KOPT-K1 (cell line): ENCODE measurements around the gene SP110.
"Not testable (repeated sequence)": the region's sequence is repeated elsewhere in the genome, so short reads cannot be mapped to it uniquely, and the experiment has no call there.

ENCODE experiments used
- H3K27ac ChIP-seq: fragments of 200-600 bp; sonication (generic); 2 replicates; pipeline ENCODE4 v1.5.1; 2016; ENCODE audit warnings: antibody characterized with exemption, mild to moderate bottlenecking, low read depth, low read length; ENCODE audit not compliant: poor library complexity, severe bottlenecking
- H3K36me3 ChIP-seq: fragments of 200-600 bp; sonication (generic); 2 replicates; pipeline ENCODE4 v1.5.1; 2017; ENCODE audit warnings: antibody characterized with exemption, mild to moderate bottlenecking, low read length, moderate library complexity; ENCODE audit not compliant: insufficient read depth
- H3K9me3 ChIP-seq: fragments of 200-600 bp; sonication (generic); 2 replicates; pipeline ENCODE4 v1.5.1; 2017; ENCODE audit warnings: antibody characterized with exemption, low read length, mild to moderate bottlenecking; ENCODE audit not compliant: insufficient read depth, poor library complexity, severe bottlenecking

The SP110 gene

DNA sequence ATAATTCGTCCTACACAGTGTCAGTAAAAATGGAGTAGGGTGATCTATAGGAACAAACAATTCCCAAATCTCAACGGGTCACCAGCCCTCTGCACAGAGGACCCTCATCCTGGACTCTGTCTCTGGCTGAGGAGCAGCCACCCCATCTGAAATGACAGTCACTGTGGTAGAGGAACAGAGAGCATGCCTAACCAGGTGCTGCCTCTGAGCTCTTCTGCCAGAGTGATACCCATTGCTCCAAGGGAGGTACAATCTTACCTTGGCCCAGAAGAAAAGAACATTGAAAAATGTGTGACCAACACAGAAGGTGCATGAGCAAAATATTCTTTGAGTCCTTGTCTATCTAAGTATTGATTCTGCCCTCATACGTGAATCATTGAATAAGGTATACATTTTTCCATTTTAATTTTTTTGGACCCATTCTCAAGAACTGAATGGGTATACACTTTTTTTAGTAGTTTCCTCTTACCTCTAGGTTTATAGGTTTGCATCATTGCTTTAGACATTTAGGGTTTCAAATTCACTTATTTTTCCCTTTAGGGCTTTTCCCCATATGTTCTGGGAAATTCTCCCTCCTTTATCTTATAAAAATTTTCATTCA lies 14.4 kb upstream of the SP110 start:
- Histone ChIP-seq H3K9me3 (peaks cover 17% of the 10 kb centered on the region), H3K27ac (no peak overlapping the region)

DNA sequence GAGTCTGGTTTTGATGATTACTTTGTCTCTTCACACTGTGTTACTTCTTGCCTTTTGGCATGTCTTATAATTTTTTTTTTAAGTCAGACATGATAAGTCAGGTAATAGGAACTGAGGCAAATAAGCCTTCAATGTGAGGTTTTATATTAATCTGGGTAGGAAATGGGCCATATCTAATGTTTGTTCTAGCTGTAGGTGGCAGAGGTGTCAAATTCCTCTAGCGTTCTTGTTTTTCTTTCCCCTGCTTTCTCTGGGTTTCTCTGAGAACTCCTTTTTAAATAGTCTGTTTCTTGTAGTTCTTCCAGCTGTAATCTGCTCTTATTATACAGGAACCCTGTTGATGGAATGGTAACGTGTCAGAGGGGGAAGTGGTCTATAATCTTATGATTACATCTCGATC lies 11.5 kb upstream of the SP110 start:
- no peak overlapping the region for H3K27ac ChIP-seq
- peaks cover 17% of the 10 kb centered on the region for H3K9me3 ChIP-seq
- H3K36me3 ChIP-seq, result no peaks in the 10 kb centered on the region

More for the DNA sequence above, 14.4 kb upstream of the SP110 start:
- H3K36me3 ChIP-seq, result peaks cover 9% of the 10 kb centered on the region

DNA sequence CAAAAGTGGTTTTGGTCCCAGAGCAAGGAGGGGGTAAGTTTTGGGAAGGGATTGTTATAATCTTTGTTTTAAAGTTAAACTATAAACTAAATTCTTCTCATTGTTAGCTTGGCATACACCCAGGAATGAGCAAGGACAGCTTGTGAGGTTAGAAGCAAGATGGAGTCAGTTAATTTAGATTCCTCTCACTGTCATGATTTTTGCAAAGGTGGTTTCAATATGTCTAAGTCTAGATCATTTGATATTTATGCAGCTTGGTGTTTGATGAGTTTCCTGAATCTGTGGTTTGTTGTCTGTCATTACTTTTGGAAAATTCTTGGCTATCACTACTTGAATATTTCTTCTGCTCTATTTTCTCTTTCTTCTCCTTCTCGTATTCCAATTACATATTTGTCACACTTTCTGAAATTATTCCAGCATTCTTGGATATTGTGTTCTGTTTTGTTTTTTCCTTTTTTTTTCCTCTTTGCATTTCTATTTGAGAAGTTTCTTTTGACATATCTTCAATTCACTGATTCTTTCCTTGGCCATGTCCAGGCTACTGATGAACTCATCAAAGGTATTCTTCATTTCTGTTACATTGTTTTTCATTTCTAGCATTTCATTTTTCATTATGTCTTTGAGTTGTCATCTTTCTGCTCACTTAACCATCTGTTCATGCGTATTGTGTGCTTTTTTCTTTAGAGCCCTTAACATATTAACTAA lies 10.9 kb upstream of the SP110 start:
- H3K27ac ChIP-seq, result no peak overlapping the region
- no peaks in the 10 kb centered on the region for H3K36me3 ChIP-seq
- H3K9me3 ChIP-seq, result peaks cover 17% of the 10 kb centered on the region

DNA sequence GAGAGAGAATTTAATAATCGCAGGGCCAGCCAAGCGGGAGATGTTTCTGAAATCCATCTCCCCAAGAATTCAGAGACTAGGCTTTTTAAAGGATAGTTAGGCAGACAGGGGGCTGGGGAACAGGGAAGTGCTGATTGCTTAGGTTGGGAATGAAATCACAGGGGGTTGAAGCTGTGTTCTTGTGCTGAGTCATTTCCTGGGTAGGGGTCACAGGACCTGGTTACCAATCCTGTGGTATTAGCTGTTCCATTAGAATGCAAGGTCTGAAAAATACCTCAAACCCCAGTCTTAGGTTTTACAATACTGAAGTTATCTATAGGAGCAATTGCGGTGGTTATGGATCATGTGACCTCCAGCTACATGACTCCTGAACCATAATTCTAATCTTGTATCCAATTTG lies 10.3 kb upstream of the SP110 start:
- Histone ChIP-seq H3K9me3 (peaks cover 17% of the 10 kb centered on the region), H3K36me3 (no peaks in the 10 kb centered on the region), H3K27ac (no peak overlapping the region)

DNA sequence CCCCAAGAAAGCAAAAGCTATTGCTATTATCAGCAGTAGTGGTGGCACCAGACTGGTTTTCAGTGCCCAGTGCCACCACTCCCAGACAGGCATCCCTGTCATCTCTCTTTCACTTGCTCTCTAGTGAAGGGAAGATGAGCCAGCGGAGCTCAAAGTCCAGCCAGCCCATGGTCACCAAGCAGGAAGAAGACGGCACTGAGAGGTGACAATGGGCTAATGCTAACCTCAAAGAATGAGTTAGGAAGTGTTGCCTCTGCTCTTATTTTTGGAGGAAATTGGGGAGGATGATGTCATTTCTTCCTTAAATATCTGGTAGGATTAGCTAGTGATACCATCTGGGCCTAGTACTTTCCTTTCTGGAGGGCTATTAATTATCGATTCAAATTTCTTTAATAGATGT lies 7.4 kb upstream of the SP110 start:
- Histone ChIP-seq H3K36me3 (no peaks in the 10 kb centered on the region), H3K9me3 (peaks cover 17% of the 10 kb centered on the region), H3K27ac (no peak overlapping the region)

DNA sequence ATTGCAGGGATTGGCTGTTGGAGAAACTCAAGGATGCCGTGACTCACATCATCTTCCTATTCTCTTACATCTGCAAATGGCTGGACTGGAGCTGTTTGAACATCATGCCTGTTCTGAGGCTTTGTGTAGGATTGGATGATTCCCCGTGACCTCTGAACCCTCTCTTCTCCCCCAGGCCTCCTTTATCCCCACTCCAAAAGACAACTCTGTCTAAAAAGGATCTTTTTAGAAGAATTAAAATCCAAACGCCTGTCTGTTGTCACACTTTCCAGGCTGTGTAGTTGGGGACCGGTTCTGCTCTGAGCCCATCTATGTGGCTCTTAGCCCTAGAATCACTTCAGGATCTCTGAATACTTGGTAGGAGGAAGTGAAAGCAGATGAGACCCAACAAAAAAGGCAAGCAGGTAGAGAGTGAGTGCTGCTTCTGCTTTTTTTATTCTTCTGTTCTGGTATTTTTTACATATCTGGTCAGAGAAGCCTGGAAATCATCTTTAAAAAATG lies 6.3 kb upstream of the SP110 start:
- Histone ChIP-seq H3K27ac (peak overlapping the region; percentile 57), H3K9me3 (peaks cover 15% of the 10 kb centered on the region), H3K36me3 (no peaks in the 10 kb centered on the region)

DNA sequence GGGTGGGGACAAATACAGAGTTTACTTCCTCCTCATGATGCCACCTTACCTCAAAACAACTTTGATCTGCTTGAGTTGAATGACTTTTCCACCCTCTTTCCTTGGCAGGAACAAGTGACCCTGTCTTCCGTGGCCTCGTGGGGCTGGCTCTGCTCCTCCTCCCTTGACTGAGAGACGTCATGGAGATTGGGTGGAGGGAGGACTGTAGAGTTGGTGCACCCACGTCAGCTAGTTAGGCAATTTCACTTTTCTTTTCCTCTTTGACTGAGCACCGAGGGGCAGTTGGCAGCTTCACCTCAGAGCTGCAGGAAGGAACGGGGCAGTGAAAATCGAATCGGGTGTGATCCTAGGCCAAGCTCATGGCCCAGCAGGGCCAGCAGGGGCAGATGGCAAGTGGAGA lies 5.7 kb upstream of the SP110 start, which contains the start of gene SP140:
Gene SP140 (plus strand): TSS at position 251 of the 400 bp plus-strand sequence. CDS start 109 bp downstream, at position 360.
- H3K9me3 ChIP-seq, result peaks cover 8% of the 10 kb centered on the region
- peak within 1 kb of the TSS; percentile 57 for H3K27ac ChIP-seq
- no peaks in the 10 kb centered on the region for H3K36me3 ChIP-seq

DNA sequence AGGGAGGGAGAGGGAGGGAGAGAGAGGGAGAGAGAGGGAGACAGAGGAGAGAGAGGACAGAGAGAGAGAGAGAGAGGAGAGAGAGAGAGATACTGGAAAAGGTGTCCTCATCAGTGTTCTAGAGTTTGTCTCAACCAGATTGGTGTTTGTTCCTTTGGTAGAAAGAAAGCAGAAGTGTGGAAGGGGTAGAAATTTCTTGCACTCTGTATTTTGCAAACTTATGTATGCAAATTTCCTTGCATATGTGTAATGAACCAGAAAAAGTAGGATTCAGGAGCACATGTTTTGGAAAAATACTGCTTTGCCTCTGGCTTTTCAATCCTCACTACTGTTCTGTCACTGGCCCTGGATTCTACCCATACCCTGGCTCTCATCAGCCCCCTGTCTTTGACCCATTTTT lies 4.7 kb upstream of the SP110 start:
- Histone ChIP-seq H3K9me3 (no peaks in the 10 kb centered on the region), H3K27ac (no peak overlapping the region), H3K36me3 (no peaks in the 10 kb centered on the region)

DNA sequence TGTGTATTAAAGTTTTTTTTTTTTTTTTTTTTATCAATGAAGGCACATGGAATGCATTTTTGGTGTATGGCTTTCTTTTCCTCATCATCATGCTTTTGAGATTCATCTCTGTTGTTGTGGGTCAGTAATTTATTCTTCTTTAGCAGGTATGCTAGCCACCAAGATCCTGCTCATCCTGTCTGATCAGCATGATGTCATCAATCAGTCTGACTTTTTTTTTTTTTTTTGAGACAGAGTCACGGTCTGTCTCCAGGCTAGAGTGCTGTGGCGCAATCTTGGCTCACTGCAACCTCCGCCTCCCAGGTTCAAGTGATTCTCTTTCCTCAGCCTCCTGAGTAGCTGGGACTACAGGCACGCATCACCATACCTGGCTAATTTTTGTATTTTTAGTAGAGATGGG lies 3.0 kb upstream of the SP110 start:
- not testable (repeated sequence) for H3K36me3 ChIP-seq, H3K27ac ChIP-seq, H3K9me3 ChIP-seq

DNA sequence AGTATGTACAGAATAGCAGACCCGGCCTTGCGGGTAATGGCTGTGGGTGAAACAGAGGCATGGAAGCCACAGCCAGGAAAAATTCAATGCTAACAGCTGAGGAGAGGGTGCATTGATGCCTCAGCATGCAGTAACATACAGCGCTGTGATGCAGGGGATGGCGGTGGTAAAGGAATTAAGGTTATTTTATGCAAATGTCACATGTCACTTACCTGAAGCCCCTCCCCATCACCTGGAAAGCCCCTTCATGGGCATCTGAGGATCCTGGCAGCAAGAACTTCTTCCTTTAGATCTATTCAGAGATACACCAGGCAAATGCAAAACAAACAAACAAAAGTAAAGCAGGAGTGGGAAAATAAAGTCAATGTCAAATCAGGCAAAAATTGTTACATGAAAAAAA lies 1.7 kb upstream of the SP110 start:
- Histone ChIP-seq H3K36me3 (peaks cover 8% of the 10 kb centered on the region), H3K9me3 (no peaks in the 10 kb centered on the region), H3K27ac (no peak overlapping the region)

DNA sequence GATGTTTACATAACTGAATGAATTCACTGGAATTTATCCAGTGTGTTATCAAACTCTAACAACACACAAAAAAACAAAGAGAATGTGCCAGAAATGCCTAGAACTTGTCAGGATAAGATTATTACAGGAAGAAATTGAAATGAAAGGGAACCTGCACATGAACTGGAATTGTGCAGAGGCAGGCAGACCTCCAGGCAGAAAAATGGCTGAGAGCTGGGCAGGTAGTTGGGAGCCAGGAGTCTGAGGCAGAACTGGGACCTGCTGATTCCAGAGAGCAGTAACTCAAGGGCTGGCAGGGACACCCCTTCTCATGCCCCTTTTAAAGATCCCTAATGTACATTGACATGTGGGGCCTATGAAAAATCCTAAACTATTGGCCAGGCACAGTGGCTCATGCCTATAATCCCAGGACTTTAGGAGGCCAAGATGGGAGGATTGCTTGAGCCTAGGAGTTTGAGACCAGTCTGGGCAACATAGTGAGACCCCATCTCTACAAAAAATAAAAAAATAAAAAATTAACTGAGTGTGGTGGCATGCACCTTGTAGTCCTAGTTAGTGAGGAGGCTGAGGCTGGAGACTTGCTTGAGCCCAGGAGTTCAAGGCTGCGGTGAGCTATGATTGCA lies 674 bp upstream of the SP110 start:
- H3K9me3 ChIP-seq, result no peaks in the 10 kb centered on the region
- H3K27ac ChIP-seq, result peak overlapping the region; percentile 78
- peaks cover 19% of the 10 kb centered on the region for H3K36me3 ChIP-seq

DNA sequence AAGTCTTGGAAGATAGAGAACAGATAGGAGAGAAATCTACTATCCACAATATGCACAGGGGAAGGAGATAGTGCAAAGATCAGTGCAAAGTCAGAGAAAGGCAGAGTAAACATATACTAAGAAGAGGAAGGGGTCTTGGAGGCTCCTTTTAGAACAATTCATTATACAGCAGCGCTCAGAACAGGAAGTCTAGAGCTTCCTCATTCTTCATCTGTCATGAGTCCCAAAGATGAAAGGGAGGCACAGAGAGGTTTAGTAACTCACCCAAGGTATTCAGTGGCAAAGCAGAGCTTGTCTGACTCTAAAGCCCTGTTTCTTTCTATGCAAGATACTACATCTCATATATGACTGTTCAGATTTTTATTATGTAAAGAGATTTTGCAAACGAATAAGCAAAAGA lies 1.4 kb downstream of the SP110 start:
- Histone ChIP-seq H3K9me3 (no peaks in the 10 kb centered on the region), H3K36me3 (peaks cover 39% of the 10 kb centered on the region), H3K27ac (peak overlapping the region; percentile 78)

DNA sequence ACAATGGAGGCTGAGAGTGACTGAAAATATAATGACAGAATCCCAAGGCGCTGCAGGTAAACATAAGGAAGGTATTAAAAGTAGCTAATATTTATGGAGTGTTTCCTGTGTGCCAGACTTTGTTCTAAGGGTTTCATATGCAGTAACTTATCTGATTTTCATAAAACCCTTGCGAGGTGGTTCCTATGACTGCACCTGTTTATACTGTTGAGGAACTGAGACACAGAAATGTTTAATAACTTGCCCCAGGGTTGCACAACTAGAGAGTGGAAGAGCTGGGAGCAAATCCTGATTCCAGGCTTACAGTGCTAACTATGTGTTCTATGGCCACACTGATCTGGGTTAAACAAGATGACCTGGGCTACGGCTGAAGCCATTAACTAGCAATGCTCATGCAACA lies 2.4 kb downstream of the SP110 start:
- Histone ChIP-seq H3K27ac (no peak overlapping the region), H3K36me3 (peaks cover 49% of the 10 kb centered on the region), H3K9me3 (no peaks in the 10 kb centered on the region)

DNA sequence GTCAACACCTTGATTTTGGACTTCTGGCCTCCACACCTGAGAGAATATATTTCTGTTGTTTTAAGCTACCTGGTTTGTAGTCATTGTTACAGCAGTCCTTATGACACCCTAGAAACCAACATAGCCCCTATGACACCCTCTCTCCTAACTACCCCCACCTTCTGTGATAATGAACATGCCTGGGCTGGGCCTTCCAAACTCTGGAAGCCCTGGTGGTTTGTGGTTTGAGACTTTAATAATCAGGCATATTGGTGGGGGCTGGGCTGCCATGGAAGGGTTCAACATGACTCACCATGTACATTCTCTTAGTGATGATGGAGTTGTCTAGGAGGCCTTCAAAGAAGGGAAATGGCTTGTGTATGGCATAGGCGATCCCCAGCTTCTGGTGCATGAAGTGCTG lies 3.3 kb downstream of the SP110 start:
- H3K36me3 ChIP-seq, result peaks cover 58% of the 10 kb centered on the region
- no peaks in the 10 kb centered on the region for H3K9me3 ChIP-seq
- H3K27ac ChIP-seq, result no peak overlapping the region

DNA sequence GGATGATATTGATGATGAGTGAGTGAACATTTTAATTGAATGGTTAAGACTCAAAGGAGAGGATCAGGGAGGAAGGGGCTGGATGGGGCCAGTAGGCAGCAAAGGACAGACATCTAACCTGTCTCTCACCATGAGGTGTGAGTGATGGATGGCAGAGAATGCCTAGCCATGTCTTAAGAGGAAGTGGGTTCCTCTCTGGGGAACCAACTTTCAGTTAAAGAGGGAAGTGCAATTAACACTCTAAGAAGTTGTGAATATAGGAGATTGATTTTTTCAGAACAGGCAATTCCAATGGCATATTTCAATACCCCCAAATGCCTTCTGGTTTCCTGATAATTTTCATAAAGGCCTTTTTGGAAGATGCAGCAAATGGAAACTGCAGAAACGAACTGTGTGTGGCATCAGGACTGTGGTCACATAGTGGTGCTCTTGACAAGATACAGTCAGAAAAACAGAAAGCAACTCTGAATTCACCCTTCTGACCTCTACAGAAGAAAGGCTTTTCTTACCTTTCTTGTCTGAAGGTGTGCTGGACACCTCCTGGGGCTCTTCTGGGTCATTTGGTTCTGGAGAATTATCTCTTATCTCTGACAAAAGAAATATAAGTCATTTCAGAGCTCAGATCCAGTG lies 10.2 kb downstream of the SP110 start:
- Histone ChIP-seq H3K27ac (peak overlapping the region; percentile 28), H3K36me3 (peaks cover 98% of the 10 kb centered on the region), H3K9me3 (no peaks in the 10 kb centered on the region)
